SKM-1 (cell line): ENCODE measurements around the gene ZMYND8.
"Not testable (repeated sequence)": the region's sequence is repeated elsewhere in the genome, so short reads cannot be mapped to it uniquely, and the experiment has no call there.

Experiments
- DNase-seq: peaks from one replicate; lab custom pipeline; 2025; ENCODE audit not compliant: unreplicated experiment; lab: John Stamatoyannopoulos, UW

ZMYND8 gene

GRCh38 chr20:47314647-47315338, 41.7 kb downstream of the ZMYND8 start:
- DNase-seq, result no peak

GRCh38 chr20:47311967-47312681, 44.4 kb downstream of the ZMYND8 start:
- DNase-seq, result no peak

DNA sequence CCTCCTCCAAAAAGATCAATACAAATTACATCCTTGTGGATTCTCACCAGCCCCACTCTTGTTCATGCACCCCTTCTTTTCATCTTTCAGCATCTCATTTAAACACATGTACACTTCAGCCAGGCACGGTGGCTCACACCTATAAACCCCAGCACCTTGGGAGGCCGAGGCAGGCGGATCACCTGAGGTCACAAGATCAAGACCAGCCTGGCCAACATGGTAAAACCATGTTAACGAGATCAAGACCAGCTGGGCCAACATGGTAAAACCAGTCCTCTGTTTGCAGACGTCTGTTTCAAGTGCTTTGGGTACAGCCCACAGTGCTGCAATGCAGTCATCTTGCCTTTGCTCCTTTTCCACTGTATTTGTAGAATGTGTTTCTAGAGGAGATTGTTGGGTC, 45.3 kb downstream of the ZMYND8 start:
- DNase-seq, result no peak

- DNase-seq, result no peak
Measured at GRCh38 chr20:47310729-47311128, 45.8 kb downstream of the ZMYND8 start.

DNA sequence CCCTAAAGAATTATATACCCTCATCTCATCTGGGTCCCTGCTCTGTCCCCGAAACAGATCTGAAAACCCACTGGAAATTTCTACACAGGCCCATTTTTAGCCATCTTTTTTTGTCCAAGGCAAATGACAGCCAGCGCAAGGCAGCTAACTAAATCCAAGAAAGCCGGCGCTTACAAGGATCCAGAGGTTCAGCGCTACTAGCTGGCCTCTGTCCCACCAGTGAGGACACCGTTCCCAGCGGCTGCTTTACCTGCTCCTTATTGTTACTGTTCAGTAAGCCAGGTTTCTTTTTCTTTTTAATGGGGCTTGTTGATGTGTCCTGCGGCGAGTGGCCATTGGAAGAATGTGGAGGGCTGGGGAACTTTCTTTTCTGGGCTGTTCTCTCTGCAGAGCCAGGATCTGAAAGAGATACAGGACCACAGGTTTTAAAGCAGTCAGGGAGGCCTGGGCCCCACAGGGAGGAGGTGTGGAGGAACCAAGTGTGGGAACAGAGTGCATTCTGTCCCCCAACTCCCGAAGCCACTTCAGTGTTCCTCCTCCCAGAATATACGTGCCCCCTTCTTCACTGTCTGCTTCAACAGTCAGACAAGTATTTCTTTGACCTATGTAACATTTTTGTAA, 46.6 kb downstream of the ZMYND8 start:
- DNase-seq, result no peak

DNA sequence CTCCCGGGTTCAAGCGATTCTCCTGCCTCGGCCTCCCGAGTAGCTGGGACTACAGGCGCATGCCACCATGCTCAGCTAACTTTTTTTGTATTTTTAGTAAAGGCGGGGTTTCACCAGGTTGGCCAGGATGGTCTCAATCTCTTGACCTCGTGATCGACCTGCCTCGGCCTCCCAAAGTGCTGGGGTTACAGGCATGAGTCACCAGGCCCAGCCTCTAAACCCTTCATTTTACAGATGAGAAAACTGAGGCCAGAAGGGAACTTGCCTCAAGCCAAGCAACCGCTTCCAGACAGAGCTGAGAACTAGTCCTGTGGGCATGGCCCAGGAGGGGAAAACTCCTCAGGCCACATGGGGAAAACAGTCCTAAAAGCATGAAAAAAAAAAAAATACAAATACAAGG, 47.1 kb downstream of the ZMYND8 start:
- DNase-seq, result no peak

- not testable (repeated sequence) for DNase-seq
Measured at GRCh38 chr20:47307569-47307968, 48.9 kb downstream of the ZMYND8 start.

DNA sequence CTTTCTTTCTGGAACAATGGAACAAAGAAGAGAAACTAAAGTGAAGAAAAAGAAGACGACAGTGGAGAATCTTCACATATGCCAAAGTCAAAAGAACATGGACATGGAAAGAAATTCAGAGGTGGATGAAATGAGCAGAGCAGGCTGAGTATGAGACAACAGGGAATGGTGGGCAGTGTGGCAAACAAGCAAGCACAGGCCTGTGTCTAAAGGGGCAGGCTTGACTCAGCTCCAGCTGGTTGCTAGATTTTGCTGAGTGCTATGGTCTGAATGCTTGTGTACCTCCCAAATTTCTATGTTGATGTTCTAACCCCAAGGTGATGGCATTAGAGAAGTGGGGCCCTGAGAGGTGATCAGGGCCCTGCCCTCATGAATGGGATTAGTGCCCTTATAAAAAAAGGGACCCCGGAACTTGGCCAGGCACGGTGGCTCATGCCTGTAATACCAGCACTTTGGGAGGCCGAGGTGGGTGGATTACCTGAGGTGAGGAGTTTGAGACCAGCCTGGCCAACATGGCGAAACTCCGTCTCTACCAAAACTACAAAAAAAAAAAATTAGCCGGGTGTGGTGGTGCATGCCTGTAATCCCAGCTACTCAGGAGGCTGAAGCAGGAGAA, 49.6 kb downstream of the ZMYND8 start:
- DNase-seq, result no peak

GRCh38 chr20:47306095-47306494, 50.4 kb downstream of the ZMYND8 start:
- DNase-seq, result no peak

DNA sequence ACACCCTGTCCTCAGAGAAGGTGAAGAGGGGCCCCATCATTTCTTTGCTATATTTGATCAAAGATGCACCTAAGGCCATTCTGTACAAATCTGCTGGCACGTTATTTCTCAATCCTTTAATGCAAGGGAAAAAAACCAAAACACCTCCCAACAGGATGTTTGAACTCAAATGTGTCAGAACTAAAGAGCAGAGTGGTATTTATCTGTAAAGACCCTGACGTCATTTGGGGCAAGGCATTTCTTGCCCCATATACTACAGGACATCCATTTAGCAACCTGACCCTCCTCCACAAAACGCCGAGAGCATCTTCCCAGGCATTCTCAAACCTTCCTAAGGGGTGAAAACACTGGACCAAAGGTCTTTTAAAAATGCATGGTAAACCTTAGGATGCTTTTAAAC, 50.8 kb downstream of the ZMYND8 start:
- DNase-seq, result no peak

DNA sequence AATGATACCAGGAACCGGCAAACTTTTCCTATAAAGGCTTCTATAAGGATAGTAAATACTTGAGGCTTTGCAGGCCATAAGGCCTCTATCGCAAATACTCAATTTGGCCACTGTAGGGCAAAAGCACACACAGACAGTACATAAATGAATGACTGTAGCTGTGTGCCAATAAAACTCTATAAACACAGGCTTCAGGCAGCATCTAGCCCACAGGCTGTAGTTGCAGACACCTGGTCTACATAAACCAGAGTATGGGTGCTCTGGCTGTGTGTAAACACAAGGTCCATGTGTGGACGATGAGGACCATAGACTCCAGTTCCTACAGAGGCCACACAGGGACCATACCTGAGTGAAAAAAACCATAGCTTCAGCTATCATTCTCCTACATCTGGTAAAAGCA, 52.2 kb downstream of the ZMYND8 start:
- DNase-seq, result no peak

DNA sequence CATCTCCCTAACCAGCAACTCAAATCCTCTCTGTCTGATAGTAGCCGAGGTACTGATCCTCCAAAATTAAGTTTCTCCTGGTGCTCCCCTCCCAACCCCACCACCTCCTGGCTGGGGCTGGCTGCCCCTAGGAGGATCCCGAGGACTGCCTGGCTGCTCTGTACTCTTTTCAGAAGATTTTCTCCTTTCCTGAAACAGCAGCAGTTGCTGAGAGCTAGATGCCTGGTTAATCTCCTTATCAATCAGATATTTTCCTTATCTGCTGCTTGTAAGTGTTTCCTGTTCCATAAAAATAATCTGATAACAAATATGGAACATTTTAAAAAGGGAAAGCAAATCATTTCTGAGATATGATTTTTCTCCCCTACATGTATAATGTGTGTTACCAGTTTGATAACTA, 52.8 kb downstream of the ZMYND8 start:
- no peak for DNase-seq

DNA sequence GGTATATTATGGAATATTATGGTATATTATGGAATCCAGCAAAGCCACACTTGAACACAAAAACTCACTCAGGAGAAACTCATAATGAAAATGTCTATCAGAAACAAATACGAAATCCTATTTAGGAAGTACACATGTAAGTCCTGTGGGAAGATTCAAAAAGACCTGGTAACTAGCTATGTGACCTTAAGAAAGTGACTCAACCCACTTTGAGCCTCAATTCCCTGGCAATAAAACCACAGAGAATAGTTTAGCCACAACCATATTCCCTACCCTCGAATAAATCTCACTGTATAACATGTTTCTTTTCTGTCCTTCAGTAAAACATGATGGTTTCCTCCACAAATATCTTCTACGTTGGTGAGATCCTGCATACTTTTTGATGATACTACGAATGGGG, 56.4 kb downstream of the ZMYND8 start:
- no peak for DNase-seq

DNA sequence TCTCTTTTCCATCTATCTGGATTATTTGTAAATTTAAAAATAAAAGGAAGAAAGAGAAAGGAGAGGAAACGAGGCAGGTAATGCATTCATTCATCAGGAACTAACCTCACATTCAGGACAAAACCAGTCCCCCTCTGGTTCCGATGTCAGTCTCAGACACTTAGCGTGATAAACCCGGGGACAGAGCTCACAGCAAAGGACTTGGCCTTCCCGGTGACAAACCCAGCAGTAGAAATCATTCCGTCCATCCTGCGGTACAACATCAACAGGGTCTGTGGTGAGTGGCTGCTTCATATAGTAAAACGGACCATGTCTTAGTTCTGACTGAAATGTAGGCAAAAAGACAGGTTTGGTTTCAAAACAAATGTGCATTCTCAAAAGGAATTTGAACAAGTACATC, 57.9 kb downstream of the ZMYND8 start:
- no peak for DNase-seq

DNA sequence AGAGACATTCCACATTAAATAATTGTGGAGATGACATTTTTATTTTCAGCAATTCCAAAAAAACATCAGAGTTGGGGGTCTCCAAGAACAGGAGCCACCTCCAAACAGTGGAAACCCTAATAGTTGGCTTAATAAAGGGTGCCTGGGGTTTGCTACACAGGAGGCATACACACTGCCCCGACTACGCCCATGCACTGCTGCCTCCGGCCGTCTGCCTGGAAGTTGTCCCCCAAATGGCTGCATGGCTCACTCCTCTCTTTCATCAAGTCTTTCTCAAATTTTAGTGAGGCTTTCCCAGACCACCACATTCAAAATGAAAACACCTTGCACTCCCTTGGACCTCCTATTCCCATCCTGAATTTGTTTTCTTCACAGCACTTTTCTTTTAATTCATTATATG, 58.8 kb downstream of the ZMYND8 start:
- no peak for DNase-seq

GRCh38 chr20:47296950-47297349, 59.5 kb downstream of the ZMYND8 start:
- DNase-seq, result no peak

GRCh38 chr20:47295921-47296426, 60.5 kb downstream of the ZMYND8 start:
- no peak for DNase-seq

DNA sequence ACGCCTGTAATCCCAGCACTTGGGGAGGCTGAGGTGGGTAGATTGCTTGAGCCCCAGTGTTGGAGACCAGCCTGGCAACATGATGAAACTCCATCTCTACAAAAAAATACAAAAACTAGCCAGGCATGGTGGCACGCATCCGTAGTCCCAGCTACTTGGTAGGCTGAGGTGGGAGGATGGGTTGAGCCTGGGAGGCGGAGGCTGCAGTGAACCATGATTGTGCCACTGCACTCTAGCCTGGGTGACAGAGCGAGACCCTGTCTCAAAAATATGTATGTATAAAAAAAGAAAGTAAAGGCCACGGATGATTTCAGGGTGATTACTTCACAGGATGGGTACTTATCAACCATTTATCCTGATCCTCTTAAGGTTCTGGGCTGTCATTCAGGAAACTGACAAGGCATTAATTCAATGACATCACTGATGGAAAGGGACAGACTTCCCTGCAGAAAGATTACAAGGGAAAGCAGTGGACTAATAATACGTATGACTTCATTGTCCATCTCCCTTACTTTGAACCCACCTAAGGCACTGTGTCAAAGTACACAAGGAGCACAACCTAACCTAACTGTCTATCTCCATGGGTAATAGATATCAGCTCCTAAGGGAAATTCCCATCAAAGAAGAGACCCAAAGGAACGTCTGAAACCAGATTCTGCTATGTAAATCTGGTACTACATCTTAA, 61.2 kb downstream of the ZMYND8 start:
- no peak for DNase-seq

GRCh38 chr20:47293631-47294030, 62.9 kb downstream of the ZMYND8 start:
- DNase-seq, result no peak

GRCh38 chr20:47292581-47292980, 63.9 kb downstream of the ZMYND8 start:
- DNase-seq, result no peak
